Activated CD8-positive, alpha-beta T cell treated with anti-CD3 and anti-CD28 coated beads for 36 hours (primary cell): ENCODE measurements around the gene STK32C. TPM values are rescaled to one million over a fixed set of nuclear protein-coding genes. Genes with fewer than 3 reads are reported as not detected.

Experiments
- ATAC-seq: fragments of 200-7000 bp; cut with Tn5 transposase; one replicate; pipeline ENCODE4 v1.10.0; 2021; ENCODE audit warnings: mild to moderate bottlenecking, moderate library complexity
- CTCF ChIA-PET: fragments of 350-600 bp; sonication (Branson Sonifier 250); formaldehyde crosslinking; loops from one replicate; lab custom pipeline; 2021; ENCODE audit warnings: antibody characterized with exemption; lab: Charles Lee
- POLR2A ChIA-PET: fragments of 350-600 bp; sonication (Branson Sonifier 250); formaldehyde crosslinking; loops from one replicate; lab custom pipeline; 2021; ENCODE audit warnings: antibody characterized with exemption; lab: Charles Lee
- DNase-seq: peaks from one replicate; pipeline ENCODE4 v3.0.0-alpha.2; 2020
- H3K27ac Mint-ChIP-seq: one replicate; pipeline ENCODE4 v1.8.0; 2021; ENCODE audit warnings: mild to moderate bottlenecking, mixed read lengths
- H3K27me3 Mint-ChIP-seq: one replicate; pipeline ENCODE4 v1.8.0; 2021; ENCODE audit warnings: mixed read lengths
- H3K36me3 Mint-ChIP-seq: one replicate; pipeline ENCODE4 v1.8.0; 2021; ENCODE audit warnings: low read depth, mixed read lengths
- H3K4me1 Mint-ChIP-seq: one replicate; pipeline ENCODE4 v1.8.0; 2021; ENCODE audit warnings: low read depth, mixed read lengths
- H3K4me3 Mint-ChIP-seq: one replicate; pipeline ENCODE4 v1.8.0; 2021; ENCODE audit warnings: mild to moderate bottlenecking, moderate library complexity, mixed read lengths
- H3K9me3 Mint-ChIP-seq: one replicate; pipeline ENCODE4 v1.8.0; 2021; ENCODE audit warnings: mixed read lengths
- CTCF ChIP-seq: fragments of 200-600 bp; IDR thresholded peaks from one replicate; pipeline ENCODE4 v1.8.0; 2022; ENCODE audit warnings: antibody characterized with exemption, mild to moderate bottlenecking
- intact Hi-C: fragments of 100-400 bp; cut with micrococcal nuclease; formaldehyde crosslinking; loops from one replicate; pipeline ENCODE4 v1.10.0; 2022
- total RNA-seq, 2 experiments: library from RNA; stranded (reverse); gene quantifications; one replicate each; pipeline ENCODE4 v1.2.3, GENCODE V29; 2021

STK32C gene
- total RNA-seq, 2 experiments from 2014 or later = 29.3 to 31.4 TPM

- Mint-ChIP-seq H3K4me3 (no peak overlapping the region), H3K4me1 (peaks cover 12% of the 10 kb centered on the region), H3K27me3 (no peaks in the 10 kb centered on the region), H3K27ac (no peak overlapping the region), H3K36me3 (no peaks in the 10 kb centered on the region), H3K9me3 (no peaks in the 10 kb centered on the region)
- ChIA-PET CTCF (interaction anchor here (0.8 to 1.1 kb wide), 2 partner anchors 13 to 16 kb away, joined by 3 read pairs; no protein-coding TSS in a partner anchor), POLR2A (interaction anchor here (0.8 kb wide), 1 partner anchor 9 kb away, joined by 3 read pairs; no protein-coding TSS in a partner anchor)
- intact Hi-C loops = no loop called here
- ATAC-seq = no peak
- no peak for TF ChIP-seq CTCF
- no peak for DNase-seq
These were observed 70.9 kb downstream of the STK32C start for GRCh38 chr10:132236881-132237280.

GRCh38 chr10:132236161-132236560 lies 71.6 kb downstream of the STK32C start:
- Mint-ChIP-seq H3K27me3 (no peaks in the 10 kb centered on the region), H3K27ac (no peak overlapping the region), H3K36me3 (no peaks in the 10 kb centered on the region), H3K4me3 (no peak overlapping the region), H3K9me3 (no peaks in the 10 kb centered on the region), H3K4me1 (peaks cover 18% of the 10 kb centered on the region)
- no peak for DNase-seq
- ATAC-seq = no peak
- TF ChIP-seq CTCF = no peak
- CTCF ChIA-PET = no interaction called here
- POLR2A ChIA-PET = interaction anchor here (0.8 kb wide), 1 partner anchor 10 kb away, joined by 3 read pairs; no protein-coding TSS in a partner anchor
- intact Hi-C loops = no loop called here

GRCh38 chr10:132234860-132235259 lies 72.9 kb downstream of the STK32C start:
- ATAC-seq = no peak
- no peaks in the 10 kb centered on the region for H3K36me3 Mint-ChIP-seq
- peaks cover 23% of the 10 kb centered on the region for H3K4me1 Mint-ChIP-seq
- DNase-seq = no peak
- no peak for TF ChIP-seq CTCF
- intact Hi-C loops = no loop called here
- CTCF ChIA-PET = no interaction called here
- POLR2A ChIA-PET = no interaction called here
- no peaks in the 10 kb centered on the region for H3K27me3 Mint-ChIP-seq
- no peak overlapping the region for H3K4me3 Mint-ChIP-seq
- no peaks in the 10 kb centered on the region for H3K9me3 Mint-ChIP-seq
- H3K27ac Mint-ChIP-seq = no peak overlapping the region

- no peak overlapping the region for H3K27ac Mint-ChIP-seq
These were observed 74.2 kb downstream of the STK32C start for GRCh38 chr10:132233501-132234085.

More at GRCh38 chr10:132233501-132234085, 74.2 kb downstream of the STK32C start:
- Mint-ChIP-seq H3K4me1 (peaks cover 28% of the 10 kb centered on the region), H3K27me3 (no peaks in the 10 kb centered on the region), H3K4me3 (no peak overlapping the region), H3K9me3 (no peaks in the 10 kb centered on the region), H3K36me3 (no peaks in the 10 kb centered on the region)
- POLR2A ChIA-PET = no interaction called here
- ATAC-seq (no peak), DNase-seq (no peak)
- intact Hi-C loops = no loop called here
- CTCF ChIA-PET = no interaction called here
- no peak for TF ChIP-seq CTCF
